ENCODE results near the gene PACS1. TPM values are rescaled to one million over a fixed set of nuclear protein-coding genes. Genes with fewer than 3 reads are reported as not detected.

Gene PACS1
- total RNA-seq, 1 donor from 2014 or later = 138 TPM

DNA sequence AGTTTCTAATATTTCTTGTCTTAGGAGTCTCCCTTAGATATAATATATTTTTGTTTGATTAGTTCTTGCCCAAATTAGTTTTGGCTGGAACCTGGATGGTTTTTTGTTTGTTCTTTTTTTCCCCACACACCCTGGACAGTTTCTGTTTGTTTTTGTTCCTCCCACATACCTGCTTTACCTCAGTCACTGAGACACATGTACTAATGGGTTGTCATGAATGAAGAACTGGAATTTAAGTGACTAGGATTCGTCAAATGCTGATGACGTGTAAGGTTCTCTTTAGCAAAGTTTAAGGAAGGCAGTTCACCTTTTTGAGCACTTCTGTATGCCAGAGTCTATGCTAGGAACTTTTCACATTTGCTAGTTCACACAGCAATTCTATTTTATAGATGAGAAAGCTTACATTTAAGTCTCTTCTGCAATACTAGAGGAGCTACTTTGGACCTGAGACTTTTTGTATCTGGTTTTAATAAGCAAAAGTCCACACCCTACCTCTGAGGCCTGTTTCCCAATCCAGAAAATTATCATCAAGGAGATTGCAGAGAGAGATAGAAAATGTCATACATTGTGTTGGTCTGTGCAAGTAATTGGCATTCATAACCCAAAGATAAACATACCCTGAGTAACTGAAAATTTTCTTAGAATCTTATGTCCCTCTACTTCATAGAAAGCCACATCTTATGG, 111.7 kb downstream of the PACS1 start:
- TF ChIP-seq, protein P1, sequence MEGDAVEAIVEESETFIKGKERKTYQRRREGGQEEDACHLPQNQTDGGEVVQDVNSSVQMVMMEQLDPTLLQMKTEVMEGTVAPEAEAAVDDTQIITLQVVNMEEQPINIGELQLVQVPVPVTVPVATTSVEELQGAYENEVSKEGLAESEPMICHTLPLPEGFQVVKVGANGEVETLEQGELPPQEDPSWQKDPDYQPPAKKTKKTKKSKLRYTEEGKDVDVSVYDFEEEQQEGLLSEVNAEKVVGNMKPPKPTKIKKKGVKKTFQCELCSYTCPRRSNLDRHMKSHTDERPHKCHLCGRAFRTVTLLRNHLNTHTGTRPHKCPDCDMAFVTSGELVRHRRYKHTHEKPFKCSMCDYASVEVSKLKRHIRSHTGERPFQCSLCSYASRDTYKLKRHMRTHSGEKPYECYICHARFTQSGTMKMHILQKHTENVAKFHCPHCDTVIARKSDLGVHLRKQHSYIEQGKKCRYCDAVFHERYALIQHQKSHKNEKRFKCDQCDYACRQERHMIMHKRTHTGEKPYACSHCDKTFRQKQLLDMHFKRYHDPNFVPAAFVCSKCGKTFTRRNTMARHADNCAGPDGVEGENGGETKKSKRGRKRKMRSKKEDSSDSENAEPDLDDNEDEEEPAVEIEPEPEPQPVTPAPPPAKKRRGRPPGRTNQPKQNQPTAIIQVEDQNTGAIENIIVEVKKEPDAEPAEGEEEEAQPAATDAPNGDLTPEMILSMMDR (IDR thresholded peaks at IDR 0.05) = no peak
- H3K36me3 ChIP-seq = no peaks in the 10 kb centered on the region
- intact Hi-C loops (cut with DNase I) = no loop called here
- no peak overlapping the region for H3K4me3 ChIP-seq
- H3K9me3 ChIP-seq = no peaks in the 10 kb centered on the region
- H3K4me1 ChIP-seq = no peaks in the 10 kb centered on the region
- no peaks in the 10 kb centered on the region for H3K27me3 ChIP-seq
- no peak for DNase-seq (ENCODE audit: low spot score in 2 of 2)
- H3K27ac ChIP-seq = no peak overlapping the region

DNA sequence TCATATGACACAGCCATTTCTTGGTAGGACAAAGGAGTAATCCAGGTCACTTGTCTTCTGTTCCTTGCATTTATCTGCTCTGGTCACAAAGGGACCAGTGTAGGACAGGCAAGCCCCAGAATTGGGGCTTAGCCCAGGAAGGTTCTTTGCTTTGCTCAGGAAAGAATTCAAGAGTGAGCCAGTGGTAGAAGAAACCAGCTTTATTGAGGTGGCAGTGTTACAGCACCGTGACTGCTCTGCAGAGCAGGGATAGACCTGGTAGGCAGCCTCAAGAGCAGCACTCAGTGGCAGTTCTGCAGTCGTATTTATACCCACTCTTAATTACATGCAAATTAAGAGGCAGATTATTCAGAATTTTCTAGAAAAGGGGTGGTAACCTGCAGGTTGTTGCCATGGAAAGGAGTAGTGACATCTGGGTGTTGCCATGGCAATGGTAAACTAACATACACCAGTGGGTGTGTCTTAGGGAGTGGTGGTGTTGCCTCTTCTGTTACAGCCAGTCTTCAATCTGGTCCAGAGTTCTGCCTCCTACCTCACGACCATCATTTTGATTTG, 113.5 kb downstream of the PACS1 start:
- intact Hi-C loops (cut with DNase I) = no loop called here
- no peak for DNase-seq (ENCODE audit: low spot score in 2 of 2)

DNA sequence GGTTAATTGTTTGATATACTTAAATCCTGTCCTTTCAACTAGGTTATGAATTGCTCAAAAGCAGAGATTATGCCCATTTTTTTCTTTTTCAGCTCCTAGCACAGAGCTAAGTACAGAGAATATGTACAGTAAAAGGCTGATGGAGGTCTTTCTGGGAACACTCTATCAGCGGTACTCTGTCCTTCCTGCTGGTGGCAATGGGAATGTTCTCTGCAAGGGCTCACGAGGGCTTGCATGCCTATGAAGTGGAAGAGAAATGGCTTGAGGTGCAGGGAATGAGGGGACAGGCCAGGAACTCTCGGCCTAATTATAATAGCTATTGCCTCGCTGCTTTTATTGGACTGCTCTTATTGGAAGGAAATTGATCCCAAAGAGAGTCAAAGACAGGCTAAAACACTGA, 114.7 kb downstream of the PACS1 start:
- Histone ChIP-seq H3K27me3 (no peaks in the 10 kb centered on the region), H3K36me3 (no peaks in the 10 kb centered on the region), H3K27ac (no peak overlapping the region), H3K9me3 (no peaks in the 10 kb centered on the region), H3K4me1 (no peaks in the 10 kb centered on the region), H3K4me3 (no peak overlapping the region)
- intact Hi-C loops (cut with DNase I) = no loop called here
- TF ChIP-seq, protein P1 (IDR thresholded peaks at IDR 0.05) = no peak
- no peak for DNase-seq (ENCODE audit: low spot score in 2 of 2)

More for the DNA sequence above, 113.5 kb downstream of the PACS1 start:
- Histone ChIP-seq H3K9me3 (no peaks in the 10 kb centered on the region), H3K27me3 (no peaks in the 10 kb centered on the region), H3K4me1 (no peaks in the 10 kb centered on the region), H3K27ac (no peak overlapping the region), H3K4me3 (no peak overlapping the region), H3K36me3 (no peaks in the 10 kb centered on the region)
- TF ChIP-seq, protein P1 (IDR thresholded peaks at IDR 0.05) = no peak

DNA sequence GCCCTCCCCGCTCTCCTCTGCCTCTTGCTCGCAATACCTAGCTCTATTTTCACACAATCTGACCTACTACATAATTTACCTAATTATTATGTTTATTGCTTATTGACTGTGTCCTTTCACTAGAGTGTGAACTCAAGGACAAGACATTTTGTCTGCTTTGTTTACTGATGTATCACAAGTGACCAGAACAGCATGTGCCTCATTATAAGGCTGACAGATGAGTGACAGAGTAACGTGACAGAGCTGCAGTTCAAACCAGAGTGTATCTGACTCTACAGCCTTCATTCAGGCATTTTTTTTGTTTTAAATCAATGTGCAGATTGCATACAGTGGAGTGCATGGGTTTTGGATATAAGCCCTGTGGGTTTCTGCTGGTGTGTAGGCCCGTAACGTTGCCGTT, 116.4 kb downstream of the PACS1 start:
- Histone ChIP-seq H3K4me3 (no peak overlapping the region), H3K36me3 (no peaks in the 10 kb centered on the region), H3K27ac (no peak overlapping the region), H3K27me3 (no peaks in the 10 kb centered on the region), H3K9me3 (no peaks in the 10 kb centered on the region), H3K4me1 (peaks cover 0 to under 1% of the 10 kb centered on the region in 2 donors)
- intact Hi-C loops (cut with DNase I) = no loop called here
- no peak for DNase-seq (ENCODE audit: low spot score in 2 of 2)
- TF ChIP-seq, protein P1 (IDR thresholded peaks at IDR 0.05) = no peak

DNA sequence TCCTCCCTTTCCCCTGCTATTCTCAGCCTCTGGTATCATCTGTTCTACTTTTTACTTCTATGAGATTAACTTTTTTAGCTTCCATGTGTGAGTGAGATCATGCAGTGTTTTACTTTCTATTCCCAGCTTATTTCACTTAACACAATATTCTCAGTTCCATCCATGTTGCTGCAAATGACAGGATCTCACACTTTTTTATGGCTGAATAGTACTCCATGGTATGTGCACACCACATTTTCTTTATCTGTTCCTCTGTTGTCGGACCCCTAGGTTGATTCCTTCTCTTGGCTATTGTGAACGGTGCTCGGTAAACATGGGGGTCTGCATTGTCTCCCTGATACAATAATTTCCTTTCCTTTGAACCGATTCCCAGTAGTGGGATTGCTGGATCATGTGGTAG, 117.4 kb downstream of the PACS1 start:
- Histone ChIP-seq H3K4me3 (no peak overlapping the region), H3K27me3 (no peaks in the 10 kb centered on the region), H3K4me1 (peaks cover 3 to 8% of the 10 kb centered on the region in 2 donors), H3K27ac (no peak overlapping the region), H3K9me3 (no peaks in the 10 kb centered on the region), H3K36me3 (no peaks in the 10 kb centered on the region)
- no peak for DNase-seq (ENCODE audit: low spot score in 2 of 2)
- intact Hi-C loops (cut with DNase I) = no loop called here
- TF ChIP-seq, protein P1 (IDR thresholded peaks at IDR 0.05) = no peak
